HEK293 (cell line): ENCODE measurements around the gene SHTN1.
A peak's percentile ranks its signal among the peaks of the same experiment; 100 is the strongest.

Experiments
- CTCF ChIA-PET: fragments of 350-600 bp; formaldehyde crosslinking; extraction: SDS; loops from one replicate; lab custom pipeline; 2021; ENCODE audit warnings: antibody characterized with exemption; lab: Yijun Ruan, JAX
- POLR2A ChIA-PET: fragments of 300-600 bp; formaldehyde crosslinking; extraction: SDS; loops from one replicate; lab custom pipeline; 2020; ENCODE audit warnings: antibody characterized with exemption, inconsistent platforms; lab: Yijun Ruan, JAX
- H3K27ac ChIP-seq: fragments of 200-500 bp; sonication (Bioruptor generic); 2 replicates; pipeline ENCODE4 v1.5.1; 2014; ENCODE audit warnings: low read depth, low read length, control low read depth, inconsistent platforms; ENCODE audit errors: extremely low read depth
- H3K36me3 ChIP-seq, 2 experiments: fragments of 200-500 bp in 1 of 2; sonication (Bioruptor generic) in 1 of 2; 1 replicate in 1 of 2; 2 replicates in 1 of 2; pipeline ENCODE4 v1.5.1; 2014 to 2017; ENCODE audit warnings: inconsistent platforms in 2 of 2, low read length in 2 of 2; ENCODE audit not compliant: control insufficient read depth in 2 of 2, insufficient read depth in 1 of 2
- H3K4me1 ChIP-seq: fragments of 200-500 bp; sonication (Bioruptor generic); 2 replicates; pipeline ENCODE4 v1.5.1; 2014; ENCODE audit warnings: mild to moderate bottlenecking, low read length, inconsistent platforms; ENCODE audit not compliant: control insufficient read depth, insufficient read depth
- H3K4me3 ChIP-seq: 2 replicates; pipeline ENCODE4 v1.5.1; 2011; ENCODE audit warnings: low read depth, mild to moderate bottlenecking, control low read depth, low read length, moderate library complexity
- H3K9me3 ChIP-seq: fragments of 200-500 bp; sonication (Bioruptor generic); 2 replicates; pipeline ENCODE4 v1.5.1; 2014; ENCODE audit warnings: low read depth, low read length, inconsistent platforms; ENCODE audit not compliant: control insufficient read depth, insufficient read depth
- ATF2 ChIP-seq: fragments of 450-650 bp; formaldehyde crosslinking; IDR thresholded peaks from 2 replicates; pipeline ENCODE4 v1.5.1; 2016; ENCODE audit warnings: missing biosample characterization, missing genetic modification characterization, low read depth
- EGR2 ChIP-seq: fragments of 450-650 bp; formaldehyde crosslinking; IDR thresholded peaks from 2 replicates; pipeline ENCODE4 v1.5.1; 2016; ENCODE audit warnings: low read depth, missing biosample characterization, missing genetic modification characterization
- MEIS1 ChIP-seq: sonication (generic); formaldehyde crosslinking; IDR thresholded peaks from 2 replicates; pipeline ENCODE4 v1.8.1; 2022; ENCODE audit warnings: missing genetic modification reagents, mild to moderate bottlenecking, borderline replicate concordance
- ZBTB44 ChIP-seq: fragments of 450-650 bp; IDR thresholded peaks from 2 replicates; pipeline ENCODE4 v1.5.1; 2018; ENCODE audit warnings: missing biosample characterization, mild to moderate bottlenecking, missing genetic modification characterization
- ZFHX2 ChIP-seq: fragments of 450-650 bp; formaldehyde crosslinking; conservative IDR thresholded peaks from 2 replicates; pipeline ENCODE4 v1.5.1; 2016; ENCODE audit warnings: missing biosample characterization, missing genetic modification characterization
- ZFP3 ChIP-seq: fragments of 450-650 bp; formaldehyde crosslinking; IDR thresholded peaks from 2 replicates; pipeline ENCODE4 v1.5.1; 2016; ENCODE audit warnings: low read depth, missing biosample characterization, missing genetic modification characterization
- ZNF112 ChIP-seq: fragments of 450-650 bp; formaldehyde crosslinking; IDR thresholded peaks from 2 replicates; pipeline ENCODE4 v1.5.0; 2017; ENCODE audit warnings: missing biosample characterization, missing genetic modification characterization
- ZNF19 ChIP-seq: fragments of 450-650 bp; formaldehyde crosslinking; IDR thresholded peaks from 2 replicates; pipeline ENCODE4; 2016; ENCODE audit warnings: missing biosample characterization, missing genetic modification characterization, low read depth
- ZNF37A ChIP-seq: fragments of 450-650 bp; IDR thresholded peaks from 2 replicates; pipeline ENCODE4 v1.5.1; 2018; ENCODE audit warnings: missing biosample characterization, missing genetic modification characterization
- ZNF404 ChIP-seq: fragments of 450-650 bp; formaldehyde crosslinking; IDR thresholded peaks from 2 replicates; pipeline ENCODE4 v1.5.1; 2017; ENCODE audit warnings: missing biosample characterization, missing genetic modification characterization
- ZNF449 ChIP-seq: fragments of 450-650 bp; formaldehyde crosslinking; IDR thresholded peaks from 2 replicates; pipeline ENCODE4 v1.5.1; 2017; ENCODE audit warnings: missing biosample characterization, mild to moderate bottlenecking, missing genetic modification characterization, moderate library complexity
- ZNF48 ChIP-seq: fragments of 450-650 bp; formaldehyde crosslinking; IDR thresholded peaks from 2 replicates; pipeline ENCODE4 v1.5.1; 2016; ENCODE audit warnings: missing biosample characterization, missing genetic modification characterization
- ZNF488 ChIP-seq: fragments of 450-650 bp; formaldehyde crosslinking; IDR thresholded peaks from 2 replicates; pipeline ENCODE4 v1.5.1; 2016; ENCODE audit warnings: missing biosample characterization, missing genetic modification characterization
- ZNF530 ChIP-seq: fragments of 450-650 bp; formaldehyde crosslinking; IDR thresholded peaks from 2 replicates; pipeline ENCODE4 v1.5.1; 2016; ENCODE audit warnings: low read depth, missing biosample characterization, missing genetic modification characterization
- ZNF623 ChIP-seq: fragments of 450-650 bp; formaldehyde crosslinking; IDR thresholded peaks from 2 replicates; pipeline ENCODE4 v1.5.1; 2016; ENCODE audit warnings: missing biosample characterization, missing genetic modification characterization
- ZNF645 ChIP-seq: fragments of 450-650 bp; formaldehyde crosslinking; IDR thresholded peaks from 2 replicates; pipeline ENCODE4; 2016; ENCODE audit warnings: missing biosample characterization, missing genetic modification characterization
- ZNF707 ChIP-seq: fragments of 450-650 bp; formaldehyde crosslinking; IDR thresholded peaks from 2 replicates; pipeline ENCODE4 v1.5.1; 2016; ENCODE audit warnings: missing biosample characterization, missing genetic modification characterization
- ZNF76 ChIP-seq: fragments of 450-650 bp; formaldehyde crosslinking; IDR thresholded peaks from 2 replicates; pipeline ENCODE4; 2016; ENCODE audit warnings: low read depth, missing biosample characterization, missing genetic modification characterization, borderline replicate concordance
- ZNF777 ChIP-seq: fragments of 450-650 bp; formaldehyde crosslinking; IDR thresholded peaks from 2 replicates; pipeline ENCODE4 v1.5.1; 2017; ENCODE audit warnings: missing biosample characterization, missing genetic modification characterization, borderline replicate concordance
- ZNF791 ChIP-seq: fragments of 450-650 bp; formaldehyde crosslinking; IDR thresholded peaks from 2 replicates; pipeline ENCODE4 v1.5.1; 2016; ENCODE audit warnings: missing biosample characterization, missing genetic modification characterization
- ZNF792 ChIP-seq: fragments of 450-650 bp; formaldehyde crosslinking; IDR thresholded peaks from 2 replicates; pipeline ENCODE4 v1.5.1; 2016; ENCODE audit warnings: missing biosample characterization, missing genetic modification characterization

SHTN1 gene

GRCh38 chr10:116866987-116867595 is 137.9 kb downstream of the SHTN1 start (continued):
- 0 out of 2 replicates have a peak, but pooled peaks have one; percentile 17 for TF ChIP-seq ZBTB44 (tag by site-specific recombination)

GRCh38 chr10:116866066-116866465 is 138.9 kb downstream of the SHTN1 start:
- H3K9me3 ChIP-seq, result no peaks in the 10 kb centered on the region
- CTCF ChIA-PET, result no interaction called here
- POLR2A ChIA-PET, result no interaction called here
- H3K4me3 ChIP-seq, result no peak overlapping the region
- TF ChIP-seq ZNF623 (tag by site-specific recombination), result no peak
- TF ChIP-seq ZNF48 (tag by site-specific recombination), result no peak
- TF ChIP-seq MEIS1 (CRISPR knock-in tag), result no peak
- TF ChIP-seq ZNF19, result no peak
- TF ChIP-seq ZNF76 (tag by site-specific recombination), result no peak
- TF ChIP-seq ZNF777 (tag by site-specific recombination), result no peak
- TF ChIP-seq ZFHX2 (tag by site-specific recombination), result no peak
- TF ChIP-seq ATF2 (tag by site-specific recombination), result no peak
- TF ChIP-seq ZNF488, result no peak
- TF ChIP-seq ZNF645, result no peak
- TF ChIP-seq EGR2 (tag by site-specific recombination), result no peak
- no peak for TF ChIP-seq ZNF112 (tag by site-specific recombination)
- TF ChIP-seq ZNF449 (tag by site-specific recombination), result no peak
- TF ChIP-seq ZNF404, result no peak
- TF ChIP-seq ZNF37A (tag by site-specific recombination), result no peak
- no peak for TF ChIP-seq ZNF530 (tag by site-specific recombination)
- no peak for TF ChIP-seq ZNF791 (tag by site-specific recombination)
- no peak for TF ChIP-seq ZFP3 (tag by site-specific recombination)
- TF ChIP-seq ZNF792 (tag by site-specific recombination), result no peak
- no peak for TF ChIP-seq ZNF707 (tag by site-specific recombination)
- no peaks in the 10 kb centered on the region for H3K36me3 ChIP-seq
- H3K4me1 ChIP-seq, result no peaks in the 10 kb centered on the region
- H3K27ac ChIP-seq, result no peak overlapping the region
